Stimulated activated naive CD4-positive, alpha-beta T cell treated with Interleukin-2 at 50 U/mL for 16 hours (primary cell): ENCODE data around the gene THBS1.
A peak's percentile ranks its signal among the peaks of the same experiment; 100 is the strongest.

Source experiments
- DNase-seq: peaks from one replicate; lab custom pipeline; 2025; lab: John Stamatoyannopoulos, UW

The THBS1 gene

DNA sequence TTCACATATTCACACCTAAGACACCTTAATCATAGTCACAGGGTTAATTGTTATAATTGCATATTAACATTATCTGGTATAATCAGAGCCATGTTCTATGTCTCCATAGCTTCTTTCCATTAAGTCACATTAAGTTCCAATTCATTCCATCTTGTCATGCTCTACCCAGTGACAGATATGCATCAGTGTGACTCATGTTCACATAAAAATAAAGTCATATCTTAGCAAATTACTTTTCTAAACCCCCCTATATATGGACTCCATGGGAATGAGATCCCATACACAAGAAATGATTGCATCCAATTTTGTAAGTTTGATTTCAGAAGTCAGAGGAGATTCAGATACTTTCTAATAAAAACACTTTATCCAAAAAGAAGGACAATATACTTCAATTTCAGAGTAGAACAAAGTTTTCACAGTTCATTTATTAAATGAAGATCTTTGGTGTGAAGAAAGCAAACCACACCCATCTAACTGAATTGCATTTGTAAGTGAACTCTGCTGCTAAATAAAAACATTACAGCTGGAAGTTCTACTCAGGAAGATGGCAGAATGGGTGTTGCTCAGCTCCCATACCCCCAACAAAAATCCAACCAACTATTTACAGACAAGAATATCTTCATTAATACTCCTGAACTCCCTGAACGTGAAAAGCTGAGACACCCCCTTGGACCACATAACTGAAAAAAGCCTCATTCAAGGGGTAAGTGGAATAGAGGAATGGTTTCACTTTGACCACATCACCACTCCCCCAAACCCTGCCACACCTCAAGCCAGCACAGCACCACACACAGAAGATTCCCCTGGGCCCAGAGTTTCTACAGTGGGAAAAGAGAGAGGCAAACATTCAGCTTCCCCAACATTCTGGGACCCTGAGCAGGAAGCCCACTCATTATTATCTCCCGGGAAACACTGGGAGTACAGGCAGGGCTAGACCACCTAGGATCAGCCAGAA, 27.6 kb downstream of the THBS1 start:
- no peak for DNase-seq

DNA sequence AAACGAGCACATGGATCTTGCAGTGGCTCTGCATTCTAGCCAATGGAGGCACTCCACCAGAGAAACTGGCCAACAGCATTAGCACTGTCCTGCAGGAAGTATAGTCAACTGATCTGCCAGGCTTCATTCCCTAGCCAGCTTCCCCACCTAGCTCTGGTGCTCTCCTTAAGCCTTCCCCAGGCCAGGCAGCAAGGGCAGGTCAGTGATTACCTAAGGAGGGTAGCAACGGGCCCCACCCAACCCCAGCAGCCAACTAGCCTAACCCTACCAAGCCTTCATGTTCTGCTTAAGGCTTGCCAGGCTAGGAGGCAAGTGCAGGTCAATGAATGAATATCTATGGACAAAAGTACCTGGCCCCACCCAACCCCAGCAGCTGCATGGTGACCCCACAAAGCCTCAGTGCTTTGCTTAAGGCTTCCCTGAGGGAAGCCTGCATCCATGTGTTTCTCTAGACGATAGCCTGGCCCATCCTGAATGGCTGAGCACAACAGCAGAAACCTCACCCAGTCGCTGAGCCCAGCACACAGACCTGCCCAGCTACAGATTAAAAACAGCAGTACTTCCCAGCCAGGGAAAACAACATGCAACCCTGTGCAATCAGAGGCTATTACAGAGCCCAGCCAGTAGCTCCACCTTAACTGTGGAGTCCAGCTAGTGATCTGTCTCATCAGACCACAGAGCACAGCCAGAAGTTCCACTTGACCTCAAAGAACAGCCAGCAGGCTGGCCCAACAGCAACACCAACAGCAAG, 28.5 kb downstream of the THBS1 start:
- no peak for DNase-seq

- no peak for DNase-seq
These were observed 29.8 kb downstream of the THBS1 start for GRCh38 chr15:39610665-39611064.

- no peak for DNase-seq
These were observed 32.4 kb downstream of the THBS1 start for GRCh38 chr15:39613271-39613670.

DNA sequence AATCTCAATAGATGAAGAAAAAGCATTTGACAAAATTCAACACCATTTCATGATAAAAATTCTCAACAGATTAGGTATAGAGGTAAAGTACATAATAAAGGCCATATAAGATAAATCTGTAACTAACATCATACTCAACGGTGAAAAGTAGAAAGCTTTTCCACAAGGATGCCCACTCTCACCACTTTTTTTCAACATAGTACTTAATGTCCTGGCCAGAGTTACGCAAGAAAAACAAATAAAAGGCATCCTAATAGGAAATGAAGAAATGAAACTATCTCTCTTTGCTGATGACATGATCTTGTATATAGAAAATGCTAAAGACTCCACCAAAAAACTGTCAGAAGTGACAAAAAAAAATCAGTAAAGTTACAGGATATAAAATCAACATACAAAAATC, 33.0 kb downstream of the THBS1 start:
- no peak for DNase-seq

- no peak for DNase-seq
These were observed 36.0 kb downstream of the THBS1 start for GRCh38 chr15:39616731-39617455.

DNA sequence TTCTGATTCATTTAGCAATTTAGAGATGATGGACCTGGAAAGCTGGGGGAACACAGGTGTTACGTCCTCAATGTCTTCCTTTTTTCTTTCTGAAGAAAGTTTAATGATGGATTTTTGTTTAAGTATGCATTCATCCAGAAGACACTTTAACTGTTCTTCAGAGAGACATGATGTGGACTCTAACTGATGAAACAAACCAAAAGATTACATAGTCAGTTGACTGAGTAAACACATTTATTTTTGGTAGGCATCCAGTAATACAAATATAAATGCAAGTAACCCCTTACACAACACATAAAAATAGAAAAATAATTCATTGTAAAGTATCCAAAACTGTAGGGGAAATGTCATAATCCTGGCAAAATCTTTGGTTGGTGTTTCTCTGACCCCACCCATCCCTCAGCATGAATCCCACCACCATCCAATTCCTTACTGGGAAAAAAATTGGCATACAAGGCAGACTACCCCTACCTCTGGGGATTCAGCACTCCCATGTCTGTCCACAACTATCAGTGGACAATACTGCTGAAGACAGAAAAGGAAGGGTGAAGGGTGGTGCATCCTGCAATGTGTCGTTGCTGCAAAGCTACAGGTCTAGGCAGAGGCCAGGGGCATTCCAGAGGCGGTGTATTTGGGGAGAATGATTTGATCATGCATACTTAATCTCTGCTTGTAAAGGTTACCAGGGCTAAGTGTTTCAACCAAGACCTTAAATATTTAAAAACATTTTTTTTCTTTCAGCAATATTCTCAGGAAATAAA, 37.4 kb downstream of the THBS1 start:
- DNase-seq, result no peak

DNA sequence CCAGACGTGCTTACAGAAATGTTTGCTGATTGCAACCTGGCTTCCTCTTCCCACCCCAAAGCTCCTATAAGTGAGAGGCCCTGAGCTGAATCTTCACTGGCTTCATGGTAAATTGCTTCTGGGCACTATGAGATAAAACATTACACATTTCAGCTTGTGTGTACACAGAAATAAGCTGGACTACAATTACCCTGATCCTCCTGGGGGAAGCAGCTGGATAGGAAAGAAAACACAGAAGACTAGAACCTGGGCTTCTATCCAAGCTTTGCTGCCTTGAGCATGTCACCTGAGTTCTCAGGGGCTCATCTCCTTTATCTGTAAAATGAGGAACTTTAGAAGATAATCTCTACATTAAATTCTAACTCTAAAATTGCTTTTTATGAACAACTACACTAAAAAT, 40.3 kb downstream of the THBS1 start:
- no peak for DNase-seq

GRCh38 chr15:39621976-39622375, 41.1 kb downstream of the THBS1 start:
- no peak for DNase-seq

- DNase-seq, result no peak
These were observed 42.0 kb downstream of the THBS1 start for GRCh38 chr15:39622660-39623516.

GRCh38 chr15:39623529-39623931, 42.7 kb downstream of the THBS1 start:
- peak; percentile 36 for DNase-seq

GRCh38 chr15:39624806-39625205, 43.9 kb downstream of the THBS1 start:
- peak; percentile 65 for DNase-seq

GRCh38 chr15:39625451-39625850, 44.6 kb downstream of the THBS1 start:
- DNase-seq, result no peak

- DNase-seq, result no peak
These were observed 45.0 kb downstream of the THBS1 start for GRCh38 chr15:39625856-39626255.

GRCh38 chr15:39627451-39628143, 46.7 kb downstream of the THBS1 start:
- no peak for DNase-seq

DNA sequence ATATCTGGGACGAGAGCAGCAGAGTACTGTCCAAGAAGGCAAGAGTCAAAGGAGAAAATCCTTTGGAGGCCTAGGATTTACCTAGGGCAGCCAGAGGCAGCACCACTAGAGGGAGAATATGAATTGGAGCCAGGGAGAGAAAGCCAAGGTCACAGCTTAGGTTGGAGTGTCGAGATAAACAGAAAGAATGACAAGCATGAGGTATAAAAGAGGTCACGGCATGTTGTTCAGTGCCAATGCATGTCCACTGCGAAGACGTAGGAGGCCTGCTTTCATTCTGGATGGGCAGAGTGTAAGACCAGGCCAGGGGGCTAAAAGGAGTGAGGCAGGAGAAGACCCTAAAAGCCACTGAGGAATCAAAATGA, 47.2 kb downstream of the THBS1 start:
- no peak for DNase-seq

DNA sequence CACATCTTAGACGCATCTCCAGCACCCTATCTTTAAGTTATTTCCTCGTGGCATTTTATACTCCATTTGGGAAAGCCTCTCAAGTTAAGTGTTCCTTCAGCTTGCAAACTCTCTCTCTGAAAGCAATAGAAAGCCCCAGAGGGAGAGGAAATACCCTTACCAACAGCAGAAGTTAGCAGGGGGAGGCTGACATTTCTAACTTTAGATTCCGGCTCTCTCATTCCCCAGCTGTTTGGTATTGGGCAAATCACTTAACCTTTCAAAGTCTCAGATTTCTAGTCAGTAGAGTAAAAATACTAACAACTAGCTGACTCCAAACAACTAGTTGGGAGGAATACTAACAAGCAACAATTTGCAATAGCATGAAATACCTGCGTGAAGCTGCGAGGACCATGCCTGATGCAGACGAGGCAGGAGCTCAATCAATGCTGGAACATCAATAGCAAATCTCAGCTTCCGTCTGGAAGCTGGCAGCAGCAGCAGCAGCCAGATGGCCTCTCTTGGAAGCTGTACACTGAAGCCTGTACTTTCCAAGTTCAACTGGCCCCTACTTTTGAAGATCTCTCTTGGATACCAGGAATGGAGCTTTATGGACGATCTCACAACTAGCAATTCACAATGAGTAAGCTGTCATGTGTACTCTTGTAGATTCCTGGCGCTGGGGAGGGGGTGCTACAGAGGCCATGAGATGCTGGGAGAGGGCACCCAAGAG, 47.8 kb downstream of the THBS1 start:
- DNase-seq, result no peak

DNA sequence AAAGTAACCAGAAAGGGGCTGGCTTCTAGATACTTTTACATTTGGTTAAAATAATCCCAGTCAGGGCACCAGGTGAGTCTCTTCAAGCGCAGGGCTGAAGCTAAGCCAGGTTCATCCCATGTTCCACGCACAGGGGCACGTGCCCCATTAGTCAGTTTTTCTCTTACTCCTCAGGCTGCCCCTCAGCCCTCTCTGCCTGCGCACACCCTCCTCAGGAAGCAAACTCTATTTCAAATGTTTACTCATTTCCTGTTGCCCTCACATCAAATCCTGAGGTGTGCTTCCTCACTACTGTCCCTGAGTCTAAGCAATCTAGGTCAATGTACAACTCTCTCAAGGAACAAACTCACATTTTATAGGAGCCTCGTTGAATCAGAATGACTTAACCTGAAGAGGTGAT, 48.5 kb downstream of the THBS1 start:
- peak; percentile 58 for DNase-seq

- DNase-seq, result no peak
These were observed 49.0 kb downstream of the THBS1 start for GRCh38 chr15:39629906-39630305.

GRCh38 chr15:39631357-39631756, 50.5 kb downstream of the THBS1 start:
- DNase-seq, result peak; percentile 29
